ENCODE measurements around the gene ZCCHC2.

The ZCCHC2 gene

GRCh38 chr18:62522504-62523254 is at the start of gene ZCCHC2:
TSS of gene ZCCHC2 (plus strand) at chr18:62523025. CDS start at chr18:62523425, 400 bp downstream.
- peak; percentile 98 to 99 for DNase-seq (ENCODE audit: low read depth in 2 of 2)

- no peak for DNase-seq (ENCODE audit: low read depth in 2 of 2)
Measured at GRCh38 chr18:62479574-62479973, 43.3 kb upstream of the ZCCHC2 start.

GRCh38 chr18:62480927-62481326 is 41.9 kb upstream of the ZCCHC2 start:
- DNase-seq (ENCODE audit: low read depth in 2 of 2): no peak

GRCh38 chr18:62484941-62485340 is 37.9 kb upstream of the ZCCHC2 start:
- DNase-seq (ENCODE audit: low read depth in 2 of 2): no peak

GRCh38 chr18:62485684-62486083 is 37.1 kb upstream of the ZCCHC2 start:
- DNase-seq (ENCODE audit: low read depth in 2 of 2): no peak

- no peak for DNase-seq (ENCODE audit: low read depth in 2 of 2)
Measured at GRCh38 chr18:62486290-62486964, 36.4 kb upstream of the ZCCHC2 start.

- no peak for DNase-seq (ENCODE audit: low read depth in 2 of 2)
Measured at GRCh38 chr18:62487161-62487560, 35.7 kb upstream of the ZCCHC2 start.

- no peak for DNase-seq (ENCODE audit: low read depth in 2 of 2)
Measured at GRCh38 chr18:62490967-62491695, 31.7 kb upstream of the ZCCHC2 start.

- no peak for DNase-seq (ENCODE audit: low read depth in 2 of 2)
Measured at GRCh38 chr18:62493033-62493862, 29.6 kb upstream of the ZCCHC2 start.

GRCh38 chr18:62494764-62495163 is 28.1 kb upstream of the ZCCHC2 start:
- no peak for DNase-seq (ENCODE audit: low read depth in 2 of 2)

GRCh38 chr18:62496262-62496661 is 26.6 kb upstream of the ZCCHC2 start:
- no peak for DNase-seq (ENCODE audit: low read depth in 2 of 2)

- DNase-seq (ENCODE audit: low read depth in 2 of 2): no peak
Measured at GRCh38 chr18:62497190-62497772, 25.5 kb upstream of the ZCCHC2 start.

GRCh38 chr18:62498616-62499262 is 24.1 kb upstream of the ZCCHC2 start:
- DNase-seq (ENCODE audit: low read depth in 2 of 2): no peak

- no peak for DNase-seq (ENCODE audit: low read depth in 2 of 2)
Measured at GRCh38 chr18:62499263-62499650, 23.6 kb upstream of the ZCCHC2 start.

GRCh38 chr18:62500174-62500573 is 22.7 kb upstream of the ZCCHC2 start:
- no peak for DNase-seq (ENCODE audit: low read depth in 2 of 2)

- no peak for DNase-seq (ENCODE audit: low read depth in 2 of 2)
Measured at GRCh38 chr18:62500966-62501591, 21.7 kb upstream of the ZCCHC2 start.

- DNase-seq (ENCODE audit: low read depth in 2 of 2): peak in 1 of 2 experiments; percentile 11
Measured at GRCh38 chr18:62505669-62506494, 16.9 kb upstream of the ZCCHC2 start.

- no peak for DNase-seq (ENCODE audit: low read depth in 2 of 2)
Measured at GRCh38 chr18:62506495-62507143, 16.2 kb upstream of the ZCCHC2 start.

- no peak for DNase-seq (ENCODE audit: low read depth in 2 of 2)
Measured at GRCh38 chr18:62509779-62510178, 13.0 kb upstream of the ZCCHC2 start.

Measured in stimulated activated CD4-positive, alpha-beta T cell treated with anti-CD3 and anti-CD28 coated beads, Interleukin-12 subunit alpha, Interleukin-12 subunit beta, amount 100 ng/mL, for 24 hours (primary cell).